Stimulated activated CD8-positive, alpha-beta memory T cell treated with anti-CD3 and anti-CD28 coated beads, Interleukin-15, amount 100 ng/mL, for 48 hours (primary cell): ENCODE measurements around the gene GPC5.
"Not testable (repeated sequence)": the region's sequence is repeated elsewhere in the genome, so short reads cannot be mapped to it uniquely, and the experiment has no call there.

Experiments
- DNase-seq, 2 donors: peaks; one replicate each; pipeline ENCODE4 v3.0.0-alpha.2; 2020; ENCODE audit warnings: low read depth in 2 of 2

Gene GPC5

GRCh38 chr13:91398413-91399188 lies at the start of gene GPC5:
TSS of gene GPC5 (plus strand) at chr13:91398621.
- peak; percentile 72 to 80 for DNase-seq

GRCh38 chr13:91348906-91349435 lies 49.5 kb upstream of the GPC5 start:
- DNase-seq = peak; percentile 87

DNA sequence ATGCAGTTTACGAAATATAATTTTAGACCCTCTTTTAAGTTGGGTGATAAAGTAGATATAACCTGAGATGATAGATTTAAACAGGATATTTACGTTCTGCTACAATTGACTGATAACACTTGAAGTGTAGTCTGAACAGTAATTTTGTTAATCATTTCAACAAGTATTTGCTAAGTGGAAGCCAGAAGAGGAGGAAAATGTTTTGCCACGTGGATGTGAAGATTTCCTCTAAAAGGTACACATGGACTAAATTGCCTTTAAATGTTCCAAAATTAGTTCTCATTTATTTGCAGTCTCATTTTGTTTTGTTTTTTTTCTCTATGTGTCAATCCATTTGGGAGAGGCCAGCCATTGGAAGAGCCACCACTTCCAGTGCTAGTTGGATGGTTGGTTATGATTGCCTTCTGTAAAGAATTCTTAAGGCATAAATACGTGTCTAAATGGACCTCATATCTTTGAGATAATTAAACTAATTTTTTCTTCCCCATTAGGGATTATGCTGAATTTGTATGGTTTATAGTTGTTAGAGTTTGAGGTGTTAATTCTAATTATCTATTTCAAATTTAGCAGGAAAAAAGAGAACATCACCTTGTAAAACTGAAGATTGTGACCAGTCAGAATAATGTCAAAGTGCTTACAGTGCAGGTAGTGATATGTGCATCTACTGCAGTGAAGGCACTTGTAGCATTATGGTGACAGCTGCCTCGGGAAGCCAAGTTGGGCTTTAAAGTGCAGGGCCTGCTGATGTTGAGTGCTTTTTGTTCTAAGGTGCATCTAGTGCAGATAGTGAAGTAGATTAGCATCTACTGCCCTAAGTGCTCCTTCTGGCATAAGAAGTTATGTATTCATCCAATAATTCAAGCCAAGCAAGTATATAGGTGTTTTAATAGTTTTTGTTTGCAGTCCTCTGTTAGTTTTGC lies 48.2 kb upstream of the GPC5 start:
- no peak for DNase-seq

DNA sequence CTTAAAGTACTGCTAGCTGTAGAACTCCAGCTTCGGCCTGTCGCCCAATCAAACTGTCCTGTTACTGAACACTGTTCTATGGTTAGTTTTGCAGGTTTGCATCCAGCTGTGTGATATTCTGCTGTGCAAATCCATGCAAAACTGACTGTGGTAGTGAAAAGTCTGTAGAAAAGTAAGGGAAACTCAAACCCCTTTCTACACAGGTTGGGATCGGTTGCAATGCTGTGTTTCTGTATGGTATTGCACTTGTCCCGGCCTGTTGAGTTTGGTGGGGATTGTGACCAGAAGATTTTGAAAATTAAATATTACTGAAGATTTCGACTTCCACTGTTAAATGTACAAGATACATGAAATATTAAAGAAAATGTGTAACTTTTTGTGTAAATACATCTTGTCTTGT lies 47.3 kb upstream of the GPC5 start:
- DNase-seq = no peak

DNA sequence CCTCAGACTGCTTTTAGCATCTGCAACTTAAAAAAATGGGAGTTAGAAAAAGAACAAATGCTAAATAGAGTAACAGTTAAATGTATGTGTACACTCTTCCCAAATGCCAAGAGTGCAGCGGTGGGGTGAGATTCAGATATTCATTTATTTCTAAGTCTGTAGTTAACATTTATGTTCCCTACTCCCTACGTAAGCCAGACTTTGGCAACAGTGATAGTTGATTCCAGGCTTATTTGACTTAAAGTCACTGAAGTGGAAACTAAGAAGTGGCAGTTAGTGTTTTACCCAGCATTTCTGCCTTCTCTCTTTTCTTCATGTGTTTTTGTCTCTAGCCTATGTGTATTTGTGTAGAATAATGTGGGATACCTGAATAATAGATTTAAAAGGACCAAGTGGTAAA lies 46.4 kb upstream of the GPC5 start:
- no peak for DNase-seq

DNA sequence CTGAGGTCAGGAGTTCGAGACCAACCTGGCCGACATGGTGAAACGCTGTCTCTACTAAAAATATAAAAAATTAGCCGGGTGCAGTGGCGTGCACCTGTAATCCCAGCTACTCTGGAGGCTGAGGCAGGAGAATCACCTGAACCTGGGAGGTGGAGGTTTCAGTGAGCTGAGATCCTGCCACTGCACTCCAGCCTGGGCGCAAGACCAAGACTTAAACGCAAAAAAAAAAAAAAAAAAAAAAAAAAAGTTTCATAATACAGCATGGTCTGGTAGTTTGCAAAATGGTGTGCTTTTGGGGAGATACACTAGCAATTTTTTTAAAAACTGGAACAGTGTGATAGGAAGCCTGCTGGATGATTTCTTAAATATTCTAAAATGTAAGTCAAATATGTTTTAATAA lies 45.5 kb upstream of the GPC5 start:
- not testable (repeated sequence) for DNase-seq

GRCh38 chr13:91353494-91353893 lies 44.9 kb upstream of the GPC5 start:
- DNase-seq = no peak

- no peak for DNase-seq
Measured at GRCh38 chr13:91355099-91355825, 43.2 kb upstream of the GPC5 start.

DNA sequence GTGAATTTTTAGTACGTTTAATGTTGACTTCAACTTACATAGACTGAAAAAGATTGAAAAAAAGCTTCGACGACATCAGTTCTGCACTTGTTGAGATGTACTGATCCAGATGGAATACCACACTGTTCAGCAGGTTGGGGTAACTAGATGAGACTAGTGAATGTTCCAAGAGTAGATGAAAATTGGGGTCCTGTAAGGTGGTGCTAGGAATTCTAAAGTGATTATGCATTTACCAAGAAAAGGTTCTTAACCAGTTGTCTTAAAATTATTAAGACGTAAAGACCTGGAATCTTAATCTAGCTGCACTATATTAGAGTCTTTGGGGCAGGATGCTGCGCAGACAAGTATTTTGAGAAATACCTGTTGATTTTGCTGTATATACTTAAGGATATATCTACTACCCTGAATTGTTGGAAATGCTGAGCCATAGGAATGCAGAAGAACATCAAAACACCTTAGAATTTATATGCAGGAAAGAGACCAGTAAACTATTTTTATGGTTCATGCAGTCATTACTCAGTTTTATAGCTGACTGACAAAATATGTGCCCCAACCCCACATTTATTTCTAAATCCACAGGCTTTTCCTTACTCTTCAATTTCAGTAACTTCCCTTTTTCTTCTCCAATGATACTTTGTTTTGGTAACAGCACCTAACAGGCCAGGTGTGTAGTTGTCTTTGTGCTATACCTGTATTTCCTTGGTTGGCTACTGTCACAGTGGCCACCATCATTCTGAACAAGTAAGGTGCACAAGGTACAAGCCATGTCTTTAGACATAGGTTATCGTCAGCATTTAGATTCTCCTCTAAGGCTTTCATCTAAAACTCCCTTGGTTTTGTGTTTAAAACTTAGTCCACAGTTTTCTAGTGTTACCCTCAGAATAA lies 42.4 kb upstream of the GPC5 start:
- no peak for DNase-seq

DNA sequence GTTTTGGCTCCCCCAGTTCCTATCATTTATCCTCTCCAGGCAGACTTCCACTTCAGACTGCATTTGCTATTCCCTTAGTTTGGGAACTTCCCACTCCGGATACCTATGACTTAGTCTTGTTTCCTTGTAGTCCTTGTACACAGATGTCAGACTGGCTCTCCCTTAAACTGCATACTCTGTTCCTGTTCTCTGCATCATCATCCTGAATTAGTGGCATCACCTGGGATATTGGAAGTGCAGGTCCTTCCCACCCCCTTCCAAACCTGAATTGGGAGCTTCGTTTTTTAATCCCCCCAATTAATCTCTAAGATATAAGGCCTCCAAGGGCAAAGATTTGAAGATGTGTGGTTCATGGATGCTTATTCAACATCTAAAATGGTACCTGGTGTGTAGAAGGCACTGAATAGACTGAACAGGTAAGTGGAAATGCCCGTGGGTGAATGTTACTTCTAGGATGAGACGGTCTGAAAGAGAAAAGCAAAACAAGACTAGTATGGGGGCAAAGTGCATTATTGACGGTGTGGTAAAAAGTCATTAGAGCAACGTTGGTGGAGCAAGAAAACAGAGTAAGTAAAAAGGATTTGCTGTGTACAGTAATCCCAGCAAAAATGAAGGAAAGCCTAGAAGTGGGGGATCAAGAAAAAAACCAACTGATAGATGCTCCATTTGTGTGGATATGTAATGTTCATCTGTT lies 41.4 kb upstream of the GPC5 start:
- no peak for DNase-seq

DNA sequence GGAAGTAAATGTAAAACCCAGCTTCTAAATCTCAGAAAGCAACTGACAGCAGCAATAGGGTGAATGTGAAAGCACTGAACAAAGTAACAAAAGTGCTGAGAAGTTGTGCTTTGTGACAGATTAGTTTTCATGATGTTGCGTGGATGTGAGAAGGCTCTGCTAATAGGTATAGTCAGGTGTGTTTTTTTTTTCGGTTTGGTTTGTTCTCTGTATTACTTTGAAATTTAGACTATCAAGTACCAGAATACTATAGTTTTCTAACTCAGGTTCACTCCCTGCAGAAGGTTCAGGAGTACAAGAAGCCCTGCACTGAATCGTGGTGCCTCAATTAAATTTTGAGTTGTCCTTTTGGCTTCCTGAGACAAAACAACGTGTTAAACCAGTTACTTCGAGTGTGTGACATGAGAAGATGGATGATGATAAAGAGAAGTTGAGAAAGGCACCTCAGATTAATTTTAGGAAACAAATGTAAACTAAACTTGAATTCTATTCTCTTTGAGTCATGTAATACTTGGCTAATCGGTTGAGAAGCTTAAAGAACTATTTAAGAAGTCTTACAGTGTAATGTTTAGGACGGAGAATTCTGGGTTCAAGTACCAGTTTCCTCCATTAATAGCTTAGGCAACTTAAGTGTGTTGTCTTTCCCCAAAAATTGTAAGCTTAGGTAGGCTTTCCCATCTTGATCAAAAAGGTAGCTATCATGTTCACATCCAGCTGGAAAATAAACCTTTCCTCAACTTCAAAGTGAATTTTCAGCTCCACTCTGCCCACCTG lies 40.6 kb upstream of the GPC5 start:
- DNase-seq = no peak

DNA sequence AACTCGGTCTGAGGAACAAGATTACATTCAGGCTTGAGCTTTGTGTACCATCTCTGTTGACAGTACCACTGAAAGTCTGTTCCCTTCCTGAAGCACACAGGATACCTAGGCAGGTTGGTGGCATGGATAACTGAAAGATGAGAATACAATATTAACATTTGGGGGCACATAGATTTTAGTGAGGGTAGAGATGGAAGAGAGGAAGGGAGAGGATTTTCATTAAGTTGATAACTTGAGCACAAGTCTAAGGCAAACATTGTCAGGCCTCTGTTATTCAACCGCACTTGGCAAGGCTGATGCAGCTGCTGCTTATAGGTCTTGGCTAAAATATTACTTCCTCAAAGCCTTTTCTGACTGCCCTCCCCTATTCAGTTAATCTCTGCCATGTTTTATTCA lies 40.0 kb upstream of the GPC5 start:
- no peak for DNase-seq

DNA sequence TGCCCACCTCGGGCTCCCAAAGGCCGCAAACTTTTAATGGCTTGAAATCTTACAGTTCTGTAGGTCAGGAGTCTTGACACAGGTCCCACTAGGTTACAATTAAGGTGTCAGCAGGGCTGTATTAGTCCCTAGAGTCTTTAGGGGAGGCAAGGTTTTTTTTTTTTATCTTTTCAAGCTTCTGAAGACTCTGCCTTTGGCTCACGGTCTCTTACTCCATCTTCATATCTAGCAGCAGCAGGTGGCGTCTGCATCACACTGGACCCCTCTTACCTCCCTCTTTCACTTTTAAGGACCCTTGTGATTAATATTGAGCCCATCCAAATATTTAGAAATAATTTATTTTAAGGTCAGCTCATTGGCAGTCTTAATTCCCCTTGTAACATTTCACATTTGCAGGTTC lies 39.3 kb upstream of the GPC5 start:
- DNase-seq = no peak

- DNase-seq = no peak
Measured at GRCh38 chr13:91359631-91360030, 38.8 kb upstream of the GPC5 start.

DNA sequence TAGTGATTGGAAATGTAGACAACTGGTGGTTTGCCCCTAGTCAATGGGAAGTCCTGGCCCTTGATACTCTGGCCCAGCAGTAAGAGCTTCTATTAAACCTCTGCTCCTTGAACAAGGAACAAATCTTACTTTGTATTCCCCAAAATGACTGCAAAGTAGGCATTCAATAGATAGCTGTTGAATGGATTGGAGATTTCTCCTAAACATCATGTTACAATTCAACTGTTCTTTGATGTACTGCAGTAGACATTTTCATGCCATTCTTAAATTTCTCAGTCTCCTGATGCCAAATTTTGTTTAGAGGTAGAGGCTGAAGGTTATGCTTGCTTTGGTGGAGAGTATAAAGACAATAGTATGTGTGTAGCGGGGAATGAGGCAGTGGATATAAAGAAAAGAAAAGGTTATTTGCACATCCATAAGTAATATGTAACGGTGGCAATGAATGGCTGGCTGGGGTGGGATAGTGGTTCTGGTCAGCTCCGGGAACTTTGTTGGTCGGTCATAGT lies 38.1 kb upstream of the GPC5 start:
- no peak for DNase-seq

GRCh38 chr13:91361755-91362271 lies 36.6 kb upstream of the GPC5 start:
- no peak for DNase-seq

DNA sequence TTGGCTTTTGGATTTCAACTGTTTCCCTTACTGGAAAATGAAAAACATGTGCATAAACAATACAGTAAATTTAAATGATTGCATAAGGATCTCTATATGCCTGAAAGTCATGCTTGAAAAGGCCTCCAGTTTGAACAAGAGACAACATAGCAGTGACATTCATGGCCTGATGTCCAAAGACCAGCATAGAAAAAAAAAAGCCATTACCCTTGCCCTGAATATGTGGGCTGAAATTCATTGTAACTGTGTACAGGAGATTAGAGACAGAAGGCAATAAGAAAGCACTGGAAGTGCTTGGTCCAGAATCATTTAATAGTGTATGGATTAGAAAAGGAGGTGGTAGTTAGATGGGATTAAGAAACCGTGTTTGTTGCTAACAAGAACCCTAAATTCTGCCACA lies 35.5 kb upstream of the GPC5 start:
- no peak for DNase-seq

GRCh38 chr13:91368101-91368500 lies 30.3 kb upstream of the GPC5 start:
- no peak for DNase-seq
